Measurements from ENCODE around the gene ACSBG1.

ACSBG1 gene, protein sequence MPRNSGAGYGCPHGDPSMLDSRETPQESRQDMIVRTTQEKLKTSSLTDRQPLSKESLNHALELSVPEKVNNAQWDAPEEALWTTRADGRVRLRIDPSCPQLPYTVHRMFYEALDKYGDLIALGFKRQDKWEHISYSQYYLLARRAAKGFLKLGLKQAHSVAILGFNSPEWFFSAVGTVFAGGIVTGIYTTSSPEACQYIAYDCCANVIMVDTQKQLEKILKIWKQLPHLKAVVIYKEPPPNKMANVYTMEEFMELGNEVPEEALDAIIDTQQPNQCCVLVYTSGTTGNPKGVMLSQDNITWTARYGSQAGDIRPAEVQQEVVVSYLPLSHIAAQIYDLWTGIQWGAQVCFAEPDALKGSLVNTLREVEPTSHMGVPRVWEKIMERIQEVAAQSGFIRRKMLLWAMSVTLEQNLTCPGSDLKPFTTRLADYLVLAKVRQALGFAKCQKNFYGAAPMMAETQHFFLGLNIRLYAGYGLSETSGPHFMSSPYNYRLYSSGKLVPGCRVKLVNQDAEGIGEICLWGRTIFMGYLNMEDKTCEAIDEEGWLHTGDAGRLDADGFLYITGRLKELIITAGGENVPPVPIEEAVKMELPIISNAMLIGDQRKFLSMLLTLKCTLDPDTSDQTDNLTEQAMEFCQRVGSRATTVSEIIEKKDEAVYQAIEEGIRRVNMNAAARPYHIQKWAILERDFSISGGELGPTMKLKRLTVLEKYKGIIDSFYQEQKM

DNA sequence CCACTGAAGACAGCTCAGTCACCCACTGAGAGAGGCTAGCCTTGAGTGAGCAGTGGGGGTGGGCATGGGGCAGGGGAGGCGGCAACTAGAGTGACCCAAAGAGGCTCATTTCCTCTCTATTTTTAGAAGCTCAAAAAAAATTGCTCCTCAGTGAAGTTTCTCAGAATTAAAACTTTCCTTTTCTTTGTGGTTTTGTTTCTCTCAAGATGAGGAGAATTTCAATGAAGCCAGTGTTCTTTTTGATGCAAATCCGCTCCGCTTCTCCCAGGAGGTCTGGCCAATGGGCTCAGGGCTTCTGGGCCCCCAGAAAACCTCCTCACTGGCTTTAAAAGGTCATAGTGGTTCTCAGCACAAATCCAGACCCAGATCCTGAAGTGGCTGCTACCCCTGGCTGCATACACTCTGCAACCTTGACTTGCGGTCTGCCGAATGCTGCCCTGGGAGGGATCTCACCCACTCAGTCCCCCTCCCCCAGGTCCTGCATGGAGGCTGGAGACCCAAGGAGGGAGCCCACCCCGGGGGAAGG lies at the start of gene ACSBG1:
Gene ACSBG1 (minus strand): TSS at position 51 of the 526 bp plus-strand sequence. CDS start 64 bp downstream, outside the sequence.
- DNase-seq, result peak in 2 of 14 donors; percentile 18 to 72

- DNase-seq, result no peak
Observed at GRCh38 chr15:78282324-78282723, 48.0 kb upstream of the ACSBG1 start.

DNA sequence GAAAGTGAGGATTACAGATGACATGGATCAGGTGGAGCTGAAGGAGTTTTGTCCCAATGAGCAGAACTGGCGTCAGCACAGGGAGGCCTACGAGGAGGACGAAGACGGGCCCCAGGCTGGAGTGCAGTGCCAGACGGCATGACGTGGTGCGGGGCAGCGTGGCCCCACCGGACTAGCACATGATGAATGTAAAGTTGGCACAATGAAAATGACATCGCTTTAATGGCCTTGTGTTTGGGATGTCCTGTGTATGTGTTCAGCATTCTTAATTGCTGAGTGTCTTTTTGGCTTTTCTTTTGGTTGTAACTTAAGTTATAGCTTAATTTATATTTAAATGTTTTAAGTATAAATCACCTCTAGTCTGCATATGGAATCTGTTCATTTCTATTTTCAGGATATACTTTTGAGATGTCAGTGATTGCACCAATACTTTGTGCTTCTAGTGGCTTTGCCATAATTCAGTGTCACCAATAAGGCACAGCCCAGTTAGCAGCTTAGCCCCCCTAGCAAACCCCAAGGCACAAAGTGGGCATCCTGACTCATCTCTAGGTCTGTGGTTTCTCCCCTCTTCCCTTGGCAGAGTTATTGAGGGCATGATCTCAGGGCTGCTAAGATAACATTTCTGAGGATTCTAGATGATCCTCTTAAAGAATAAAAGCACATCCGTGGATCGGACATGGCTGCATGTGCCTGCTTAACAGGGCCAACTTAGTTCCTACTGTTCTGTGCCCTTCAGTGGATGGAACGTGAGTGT lies 46.1 kb upstream of the ACSBG1 start:
- DNase-seq, result peak in 1 of 14 donors; percentile 13

DNA sequence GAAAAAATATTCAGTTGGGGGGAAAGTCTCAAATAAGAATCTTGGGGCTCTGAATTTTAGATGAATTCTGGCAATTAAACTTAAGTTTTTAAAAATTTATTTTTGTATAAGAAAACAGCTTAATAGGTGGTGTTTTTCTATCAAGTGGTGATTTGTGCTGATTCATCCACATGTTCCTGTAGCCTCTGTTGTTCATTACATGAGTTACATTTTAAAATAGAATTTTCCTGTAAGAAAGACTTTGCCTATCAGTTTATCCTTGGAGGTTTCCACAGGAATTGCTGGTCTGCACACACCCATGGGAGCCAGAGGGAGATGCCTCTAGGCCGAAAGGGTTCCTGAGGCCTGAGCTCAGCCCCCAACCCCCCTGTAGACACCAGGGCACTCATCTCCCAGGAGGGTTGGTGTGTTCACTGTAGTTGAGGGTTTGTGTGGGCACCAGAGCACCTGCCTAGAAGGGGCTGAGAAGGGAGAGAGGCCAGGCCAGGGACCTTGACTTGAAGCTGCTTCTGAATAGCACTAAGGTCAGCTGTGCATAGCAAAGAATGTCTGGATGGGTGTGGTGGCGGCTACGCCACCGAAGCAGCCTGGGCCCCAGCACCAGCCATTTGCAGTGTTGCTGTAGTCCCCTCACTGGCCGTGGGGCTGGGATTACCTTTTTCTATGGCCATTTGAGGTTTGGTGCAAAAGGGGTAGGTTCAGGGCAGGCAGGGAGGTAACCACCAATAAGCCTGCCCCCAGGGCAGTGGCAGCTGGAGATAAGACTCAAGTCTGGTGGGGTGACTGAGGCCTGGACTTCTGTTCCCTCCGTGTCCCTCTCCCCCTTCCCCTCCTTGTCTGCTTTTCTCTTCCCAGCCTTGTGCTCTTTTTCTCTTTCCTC lies 41.9 kb upstream of the ACSBG1 start:
- DNase-seq, result no peak

- DNase-seq, result no peak
Observed at GRCh38 chr15:78274994-78275393, 40.6 kb upstream of the ACSBG1 start.

GRCh38 chr15:78272776-78273175 lies 38.4 kb upstream of the ACSBG1 start:
- DNase-seq, result no peak

GRCh38 chr15:78272316-78272715 lies 38.0 kb upstream of the ACSBG1 start:
- no peak for DNase-seq

DNA sequence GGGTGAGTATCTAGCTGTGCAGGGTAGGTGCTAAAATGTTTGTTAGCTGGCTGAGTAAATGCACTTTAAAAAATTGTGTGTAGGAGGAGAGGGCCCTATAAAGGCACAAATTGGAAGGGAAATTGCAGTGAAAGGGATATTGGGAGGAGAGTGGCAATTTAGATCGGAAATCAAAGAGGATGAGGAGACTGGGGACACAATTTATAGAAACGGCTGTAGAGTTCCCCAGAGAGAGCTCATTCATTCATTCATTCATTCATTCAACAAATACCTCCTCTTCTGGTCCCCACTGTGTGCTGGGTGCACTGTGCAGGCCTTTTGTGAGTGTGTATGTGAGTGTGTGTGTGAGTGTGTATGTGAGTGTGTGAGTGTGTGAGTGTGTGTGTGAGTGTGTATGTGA lies 32.4 kb upstream of the ACSBG1 start:
- no peak for DNase-seq

- no peak for DNase-seq
Observed at GRCh38 chr15:78266229-78266628, 31.9 kb upstream of the ACSBG1 start.

GRCh38 chr15:78265752-78266224 lies 31.4 kb upstream of the ACSBG1 start:
- DNase-seq, result peak in 1 of 14 donors; percentile 46

DNA sequence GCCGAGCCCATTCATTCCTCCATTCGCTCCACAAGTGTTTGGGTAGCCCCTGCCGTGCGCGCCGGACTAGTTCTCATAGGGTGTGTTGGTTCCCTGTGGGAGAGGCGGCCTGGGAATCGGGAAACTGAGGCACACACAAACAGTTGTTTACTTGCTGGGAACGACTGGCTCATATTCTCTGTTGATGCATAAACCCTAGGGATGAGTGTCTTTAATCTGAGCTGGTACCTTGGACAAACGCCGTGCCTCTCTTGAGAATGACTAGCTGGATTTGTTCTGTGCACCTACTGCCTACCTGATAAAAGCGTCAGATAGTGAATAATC lies 30.7 kb upstream of the ACSBG1 start:
- peak in 1 of 14 donors; percentile 45 for DNase-seq

GRCh38 chr15:78264304-78265136 lies 30.2 kb upstream of the ACSBG1 start, which contains the start of gene DNAJA4:
Gene DNAJA4 (plus strand): TSS chr15:78264562. CDS start chr15:78264764, 202 bp downstream.
- peak in 12 of 14 donors; percentile 45 to 84 (median 65) for DNase-seq

GRCh38 chr15:78263907-78264303 lies 29.5 kb upstream of the ACSBG1 start:
- DNase-seq, result no peak

DNA sequence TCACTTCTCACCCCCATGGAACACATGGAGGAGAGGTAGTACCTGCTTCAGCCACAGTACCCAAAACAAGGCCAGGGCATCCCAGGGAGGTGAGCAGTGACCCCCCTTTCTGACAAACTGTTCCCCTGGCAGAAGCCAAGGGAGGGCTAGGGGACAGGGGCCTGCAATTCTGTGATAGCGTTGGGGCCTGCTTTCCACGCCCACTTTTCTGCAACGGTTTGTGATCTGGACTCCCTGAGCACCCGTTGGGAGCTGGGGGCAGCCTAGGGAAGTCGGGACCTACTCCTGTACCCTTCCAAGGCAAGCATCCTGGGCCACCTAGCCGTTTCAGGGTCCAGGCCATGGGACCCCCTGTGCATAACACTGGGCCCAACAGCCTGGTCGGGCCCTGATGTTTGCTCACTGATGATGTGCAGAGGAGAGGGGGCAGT lies 29.0 kb upstream of the ACSBG1 start:
- no peak for DNase-seq

DNA sequence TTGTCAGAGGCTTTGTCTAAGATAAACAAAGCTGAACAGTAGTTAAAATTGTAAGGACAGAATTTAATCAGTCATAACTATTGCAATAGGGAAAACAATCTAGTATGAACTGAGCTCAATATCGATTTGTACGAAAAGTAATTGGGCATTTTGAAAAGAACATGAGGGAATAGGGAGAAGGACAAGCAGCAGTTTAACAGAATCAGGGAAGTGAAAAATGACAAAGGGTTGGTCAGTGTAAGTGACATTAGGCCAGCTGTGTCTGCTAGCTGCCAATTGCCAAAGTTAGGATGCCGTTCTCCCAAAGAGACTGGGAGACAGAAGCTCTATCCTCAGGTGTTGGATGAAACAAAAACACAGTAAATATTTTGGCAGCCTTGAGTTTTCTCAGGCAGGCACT lies 26.7 kb upstream of the ACSBG1 start:
- no peak for DNase-seq

DNA sequence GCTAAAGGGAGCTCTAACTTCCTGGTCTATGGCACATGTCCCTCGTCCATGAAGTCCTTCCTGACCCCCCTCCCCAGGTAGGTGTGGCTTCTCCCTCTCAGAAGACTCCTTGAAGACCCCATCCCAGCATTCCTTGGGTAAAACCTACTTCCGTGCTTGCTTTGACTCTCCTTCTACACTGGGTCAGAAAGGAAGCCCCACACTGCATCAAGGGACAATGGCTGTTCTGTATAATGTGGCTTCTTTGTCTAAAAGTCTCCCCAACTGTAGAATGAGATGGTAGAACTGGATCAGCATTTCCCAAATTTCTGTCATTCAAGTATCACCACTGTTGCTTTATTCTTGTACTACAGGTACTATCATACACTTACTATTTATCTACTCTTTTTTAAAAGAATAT lies 26.1 kb upstream of the ACSBG1 start:
- DNase-seq, result peak in 2 of 14 donors; percentile 13 to 32

- DNase-seq, result peak in 1 of 14 donors; percentile 33
Observed at GRCh38 chr15:78259232-78259631, 24.9 kb upstream of the ACSBG1 start.

DNA sequence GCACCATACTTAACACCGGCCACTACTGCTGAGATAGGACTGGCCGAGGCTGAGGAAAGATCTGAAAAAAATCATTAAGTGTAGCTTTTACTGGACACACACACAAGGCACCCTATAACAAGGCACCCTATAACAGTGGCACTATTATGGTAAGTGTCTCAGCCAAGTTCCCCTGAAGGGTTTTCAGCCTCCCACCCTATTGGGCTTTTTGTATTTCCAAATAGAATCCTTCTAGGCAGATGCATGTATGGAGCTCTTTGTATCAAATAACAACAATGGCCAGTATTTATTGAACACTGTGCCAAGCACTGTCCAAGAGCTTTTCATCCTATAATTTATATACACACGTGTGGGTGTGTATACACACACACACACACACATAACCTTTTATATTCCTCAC lies 23.3 kb upstream of the ACSBG1 start:
- DNase-seq, result peak in 1 of 14 donors; percentile 12

- DNase-seq, result no peak
Observed at GRCh38 chr15:78256044-78256437, 21.7 kb upstream of the ACSBG1 start.

DNA sequence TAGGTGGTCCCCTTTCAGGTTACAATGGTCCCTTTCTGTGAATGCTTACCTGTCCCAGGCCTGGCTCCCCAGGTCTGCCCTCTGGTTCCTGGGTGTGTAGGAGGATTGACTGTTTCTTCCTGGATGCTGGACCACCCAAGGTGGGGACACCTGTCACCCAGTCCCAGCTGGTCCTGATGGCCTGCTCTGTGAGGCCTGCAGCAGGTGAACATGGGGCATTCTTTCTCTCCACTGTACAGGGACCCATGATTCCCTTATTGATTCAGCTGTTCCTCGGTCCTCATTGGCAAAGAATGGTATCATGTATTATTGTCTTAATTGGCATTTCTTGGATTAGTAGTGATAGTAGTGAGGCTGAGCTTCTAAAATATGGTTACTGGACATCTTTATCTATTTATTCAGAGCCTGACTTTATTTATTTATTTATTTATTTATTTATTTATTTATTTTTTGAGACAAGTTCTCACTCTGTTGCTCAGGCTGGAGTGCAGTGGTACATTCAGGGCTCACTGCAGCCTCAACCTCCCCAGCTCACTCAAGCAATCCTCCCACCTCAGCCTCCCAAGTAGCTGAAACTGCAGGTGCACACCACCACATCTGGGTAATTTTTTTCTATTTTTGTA lies 21.2 kb upstream of the ACSBG1 start:
- no peak for DNase-seq

Data from C1 segment of cervical spinal cord (tissue), 14 donors.